ENCODE results near the gene IQCH.

The IQCH gene

GRCh38 chr15:67359431-67360079 lies 105.0 kb downstream of the IQCH start:
- TF ChIP-seq FOXP2 (optimal IDR thresholded peaks at IDR 0.05; ENCODE audit: borderline replicate concordance, extremely low read depth, extremely low read length, insufficient read depth) = no peak
- TF ChIP-seq REST (IDR thresholded peaks at IDR 0.05; ENCODE audit: insufficient read depth in 1 of 2, low read depth in 2 of 2, low read length in 2 of 2) = no peak
- TF ChIP-seq POLR2AphosphoS5 (IDR thresholded peaks at IDR 0.05; ENCODE audit: low read depth, low read length) = no peak
- TF ChIP-seq SIN3A (IDR thresholded peaks at IDR 0.05; ENCODE audit: borderline replicate concordance, insufficient read depth, low read length) = no peak
- TF ChIP-seq TAF1 (IDR thresholded peaks at IDR 0.05; ENCODE audit: borderline replicate concordance, insufficient read depth, low read length) = no peak

GRCh38 chr15:67361100-67361499 lies 106.5 kb downstream of the IQCH start:
- no peak for TF ChIP-seq TAF1 (IDR thresholded peaks at IDR 0.05; ENCODE audit: borderline replicate concordance, insufficient read depth, low read length)
- no peak for TF ChIP-seq FOXP2 (optimal IDR thresholded peaks at IDR 0.05; ENCODE audit: borderline replicate concordance, extremely low read depth, extremely low read length, insufficient read depth)
- TF ChIP-seq REST (IDR thresholded peaks at IDR 0.05; ENCODE audit: insufficient read depth in 1 of 2, low read depth in 2 of 2, low read length in 2 of 2) = no peak
- TF ChIP-seq POLR2AphosphoS5 (IDR thresholded peaks at IDR 0.05; ENCODE audit: low read depth, low read length) = no peak
- no peak for TF ChIP-seq SIN3A (IDR thresholded peaks at IDR 0.05; ENCODE audit: borderline replicate concordance, insufficient read depth, low read length)

- TF ChIP-seq SIN3A (IDR thresholded peaks at IDR 0.05; ENCODE audit: borderline replicate concordance, insufficient read depth, low read length) (no peak), REST (IDR thresholded peaks at IDR 0.05; ENCODE audit: insufficient read depth in 1 of 2, low read depth in 2 of 2, low read length in 2 of 2) (no peak), TAF1 (IDR thresholded peaks at IDR 0.05; ENCODE audit: borderline replicate concordance, insufficient read depth, low read length) (no peak), POLR2AphosphoS5 (IDR thresholded peaks at IDR 0.05; ENCODE audit: low read depth, low read length) (no peak), FOXP2 (optimal IDR thresholded peaks at IDR 0.05; ENCODE audit: borderline replicate concordance, extremely low read depth, extremely low read length, insufficient read depth) (no peak)
Measured at GRCh38 chr15:67365994-67366393, 111.4 kb downstream of the IQCH start.

- no peak for TF ChIP-seq SIN3A (IDR thresholded peaks at IDR 0.05; ENCODE audit: borderline replicate concordance, insufficient read depth, low read length)
- no peak for TF ChIP-seq REST (IDR thresholded peaks at IDR 0.05; ENCODE audit: insufficient read depth in 1 of 2, low read depth in 2 of 2, low read length in 2 of 2)
- no peak for TF ChIP-seq TAF1 (IDR thresholded peaks at IDR 0.05; ENCODE audit: borderline replicate concordance, insufficient read depth, low read length)
- TF ChIP-seq FOXP2 (optimal IDR thresholded peaks at IDR 0.05; ENCODE audit: borderline replicate concordance, extremely low read depth, extremely low read length, insufficient read depth) = no peak
- TF ChIP-seq POLR2AphosphoS5 (IDR thresholded peaks at IDR 0.05; ENCODE audit: low read depth, low read length) = no peak
Measured at GRCh38 chr15:67366904-67367303, 112.3 kb downstream of the IQCH start.

All from PFSK-1 (cell line).